ENCODE measurements around the gene TENM4.

TENM4 gene

DNA sequence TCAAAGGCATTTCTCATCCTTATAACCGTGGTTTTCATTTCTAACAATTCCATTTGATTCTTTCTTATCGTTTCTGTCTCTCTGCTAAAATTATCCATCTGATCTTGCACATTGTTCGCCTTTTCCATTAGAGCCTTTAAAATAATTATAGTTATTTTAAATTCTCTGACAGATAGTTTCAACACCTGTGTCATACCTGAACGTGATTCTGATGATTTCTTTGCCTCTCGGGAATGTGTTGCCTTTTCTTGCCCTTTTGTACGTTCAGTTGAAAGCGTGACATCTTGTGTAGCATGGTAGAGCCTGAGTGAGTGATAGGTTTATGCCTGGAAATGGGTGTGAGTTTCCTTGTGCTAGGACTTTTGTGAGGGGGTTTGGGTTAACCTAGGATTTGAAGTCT is 744.7 kb downstream of the TENM4 start:
- no peak for TF ChIP-seq ZNF274 (IDR thresholded peaks at IDR 0.05; ENCODE audit: low read depth, low read length)
- no peak overlapping the region for H3K4me3 ChIP-seq (ENCODE audit: low read length)

DNA sequence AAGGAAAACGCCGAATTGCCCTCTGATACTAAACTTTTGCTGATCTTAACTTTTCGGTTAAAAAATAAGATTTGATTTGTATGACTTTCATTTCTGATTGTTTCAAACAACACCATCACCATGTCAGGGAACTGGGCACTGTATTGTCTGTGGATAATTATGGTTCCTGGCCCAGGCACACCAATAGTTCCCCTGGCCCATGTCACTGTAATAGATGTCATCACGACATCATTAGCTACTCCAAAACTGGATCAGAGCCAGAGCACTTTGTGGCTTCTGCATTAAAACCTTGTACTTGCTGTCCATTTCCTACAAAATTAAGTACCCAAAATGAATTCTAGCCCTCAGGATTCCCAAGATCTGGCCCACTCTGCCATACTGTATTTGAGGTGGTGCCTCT is 746.7 kb downstream of the TENM4 start:
- TF ChIP-seq ZNF274 (IDR thresholded peaks at IDR 0.05; ENCODE audit: low read depth, low read length) = no peak

DNA sequence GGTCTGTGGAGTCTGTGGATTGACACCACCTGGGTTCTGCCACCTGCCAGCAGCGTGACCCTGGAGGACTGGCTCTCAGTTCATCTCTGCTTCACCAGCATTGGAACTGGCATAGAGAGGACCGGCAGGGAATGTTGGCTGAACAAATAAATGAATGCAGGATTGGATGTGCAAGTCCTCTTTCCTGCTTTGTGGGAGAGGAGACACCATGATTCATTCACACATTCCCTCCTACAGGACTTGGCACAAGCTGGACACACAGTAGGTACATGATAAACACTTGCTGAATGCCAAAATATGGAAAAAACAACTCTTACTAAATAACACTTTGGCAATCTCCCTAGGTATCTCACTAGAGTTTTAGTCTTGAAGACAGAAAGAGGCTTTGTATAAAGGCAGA is 749.6 kb downstream of the TENM4 start:
- no peak for TF ChIP-seq ZNF274 (IDR thresholded peaks at IDR 0.05; ENCODE audit: low read depth, low read length)
- no peak overlapping the region for H3K4me3 ChIP-seq (ENCODE audit: low read length)

More for the DNA sequence above, 746.7 kb downstream of the TENM4 start:
- no peak overlapping the region for H3K4me3 ChIP-seq (ENCODE audit: low read length)

DNA sequence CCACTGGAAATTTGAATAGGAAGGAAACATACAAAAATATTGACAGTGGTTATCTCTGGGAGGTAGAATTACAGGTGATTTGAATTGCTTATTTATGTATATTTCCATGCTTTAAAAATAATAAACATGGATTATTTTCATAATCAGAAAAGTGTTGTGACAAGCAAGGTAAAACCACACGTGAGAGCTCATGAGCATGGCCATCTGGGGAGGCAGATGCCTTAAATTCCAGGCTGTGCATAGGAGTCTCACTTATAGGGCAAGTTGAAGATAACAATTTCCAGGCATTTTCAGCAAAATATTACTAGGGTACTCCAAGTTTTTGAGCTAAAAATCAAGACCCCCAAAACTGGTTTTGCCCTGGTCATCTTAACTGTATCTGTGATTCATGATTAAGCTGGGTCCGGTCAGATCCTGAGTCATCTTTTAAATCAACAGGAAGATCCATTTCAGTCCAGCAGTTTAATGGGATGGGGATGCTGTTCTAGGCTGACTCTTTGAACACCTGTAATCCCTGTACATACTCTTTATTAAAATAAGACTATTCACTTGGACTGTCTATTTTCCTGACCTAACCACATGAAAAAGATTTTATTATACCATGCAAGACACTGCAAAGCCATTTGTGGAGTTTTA is 750.4 kb downstream of the TENM4 start:
- no peak overlapping the region for H3K4me3 ChIP-seq (ENCODE audit: low read length)
- no peak for TF ChIP-seq ZNF274 (IDR thresholded peaks at IDR 0.05; ENCODE audit: low read depth, low read length)

DNA sequence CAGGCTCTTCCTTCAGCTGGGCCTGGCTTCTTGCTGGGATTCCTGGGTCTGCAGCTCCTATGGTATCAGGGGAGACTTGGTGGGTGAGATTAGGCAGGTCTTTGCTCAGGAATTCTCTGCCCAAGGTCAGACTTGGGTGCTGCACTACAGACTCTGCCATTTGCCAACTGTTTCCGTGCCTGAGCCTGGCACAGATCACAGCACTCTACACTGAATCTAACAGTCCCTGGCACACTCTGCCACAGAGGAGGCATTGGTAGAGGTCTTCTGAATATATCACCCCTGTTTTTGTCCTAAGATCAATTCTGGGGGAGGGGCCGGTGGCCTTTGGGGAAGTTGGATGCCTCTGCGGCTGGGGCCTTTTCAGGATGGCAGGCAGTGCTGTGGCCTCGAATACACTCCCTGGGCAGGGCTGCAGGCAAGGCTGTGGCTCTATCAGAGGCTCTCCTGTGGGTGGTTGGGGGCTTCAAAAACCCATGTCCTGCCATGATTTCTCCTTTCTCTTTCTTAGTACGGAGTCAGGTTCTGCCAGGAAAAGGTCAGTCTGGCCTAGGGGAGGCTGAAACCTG is 751.2 kb downstream of the TENM4 start:
- H3K4me3 ChIP-seq (ENCODE audit: low read length) = no peak overlapping the region
- no peak for TF ChIP-seq ZNF274 (IDR thresholded peaks at IDR 0.05; ENCODE audit: low read depth, low read length)

DNA sequence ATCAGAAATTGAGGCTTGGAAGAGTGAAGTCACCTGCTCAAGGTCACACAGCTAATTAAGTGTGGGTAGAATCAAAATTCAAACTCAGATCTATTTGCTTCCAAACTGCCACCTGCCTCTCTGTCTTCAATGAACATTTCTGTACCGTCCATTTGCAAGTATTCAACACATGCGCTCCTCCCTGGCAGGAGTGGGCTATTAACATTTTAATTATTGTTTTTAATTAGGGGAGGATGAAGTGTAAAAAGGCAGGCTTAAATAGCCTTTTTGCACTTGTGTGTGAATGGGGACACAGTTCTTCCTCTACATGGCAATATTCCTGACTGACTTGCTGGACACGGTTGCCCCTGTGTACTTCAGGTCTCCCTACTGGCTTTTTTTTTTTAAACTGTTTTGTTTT is 751.7 kb downstream of the TENM4 start:
- H3K4me3 ChIP-seq (ENCODE audit: low read length) = no peak overlapping the region
- no peak for TF ChIP-seq ZNF274 (IDR thresholded peaks at IDR 0.05; ENCODE audit: low read depth, low read length)

DNA sequence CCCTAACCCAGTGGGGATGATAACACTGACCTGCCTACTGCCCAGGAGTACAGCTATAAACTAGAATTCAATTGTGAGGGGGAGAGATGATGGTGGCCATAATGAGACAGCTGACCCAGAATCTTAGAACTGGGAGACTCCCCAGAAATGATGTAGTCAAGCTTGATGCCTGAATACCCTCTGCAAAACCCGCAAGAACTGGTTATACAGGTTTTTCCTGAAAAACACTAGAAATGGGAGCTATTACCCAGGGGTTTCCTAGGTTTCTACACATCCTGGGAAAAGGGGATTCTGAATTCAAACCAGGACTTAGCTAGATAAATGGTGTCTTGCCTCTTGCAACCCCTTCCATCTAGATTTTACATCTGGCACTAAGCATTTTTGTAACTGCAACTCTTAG is 752.4 kb downstream of the TENM4 start:
- no peak for TF ChIP-seq ZNF274 (IDR thresholded peaks at IDR 0.05; ENCODE audit: low read depth, low read length)
- H3K4me3 ChIP-seq (ENCODE audit: low read length) = no peak overlapping the region

DNA sequence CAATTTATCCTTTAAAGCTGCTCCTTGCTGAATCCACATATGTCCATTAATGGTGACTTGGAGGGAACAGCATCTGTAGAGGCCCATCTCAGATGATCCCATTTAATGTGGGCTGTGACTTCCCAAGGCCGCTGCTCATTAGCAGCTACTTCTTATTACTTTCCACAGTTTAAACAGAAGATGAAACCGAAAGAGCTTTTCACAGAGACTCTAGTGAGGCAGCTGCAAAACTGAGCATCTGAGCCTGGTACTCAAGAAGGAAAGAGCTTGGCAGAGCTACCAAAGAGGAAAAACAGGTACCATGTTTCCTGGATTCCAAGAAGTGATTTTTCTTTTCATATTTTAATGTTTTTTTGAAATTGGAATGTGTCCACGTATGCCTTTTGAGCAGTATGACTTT is 755.7 kb downstream of the TENM4 start:
- TF ChIP-seq ZNF274 (IDR thresholded peaks at IDR 0.05; ENCODE audit: low read depth, low read length) = no peak
- H3K4me3 ChIP-seq (ENCODE audit: low read length) = no peak overlapping the region

DNA sequence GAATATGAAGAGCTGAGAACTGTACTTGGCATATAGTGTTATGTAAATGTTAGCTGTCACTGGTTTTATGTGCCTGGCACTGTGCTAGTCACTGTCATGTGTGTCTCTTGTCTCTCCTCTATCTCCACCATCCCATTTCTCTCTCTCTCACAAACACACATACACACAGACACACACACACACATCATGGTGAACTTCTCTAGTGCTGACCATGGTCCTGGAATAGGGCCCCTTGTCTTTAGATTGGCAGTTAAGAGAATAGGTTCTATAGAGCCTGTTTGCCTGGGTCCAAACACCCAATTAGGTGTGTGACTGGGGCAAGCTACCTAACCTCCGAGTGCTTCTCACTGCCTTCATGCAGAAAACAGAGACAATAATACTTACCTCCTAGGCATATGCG is 756.5 kb downstream of the TENM4 start:
- H3K4me3 ChIP-seq (ENCODE audit: low read length) = no peak overlapping the region
- TF ChIP-seq ZNF274 (IDR thresholded peaks at IDR 0.05; ENCODE audit: low read depth, low read length) = no peak

DNA sequence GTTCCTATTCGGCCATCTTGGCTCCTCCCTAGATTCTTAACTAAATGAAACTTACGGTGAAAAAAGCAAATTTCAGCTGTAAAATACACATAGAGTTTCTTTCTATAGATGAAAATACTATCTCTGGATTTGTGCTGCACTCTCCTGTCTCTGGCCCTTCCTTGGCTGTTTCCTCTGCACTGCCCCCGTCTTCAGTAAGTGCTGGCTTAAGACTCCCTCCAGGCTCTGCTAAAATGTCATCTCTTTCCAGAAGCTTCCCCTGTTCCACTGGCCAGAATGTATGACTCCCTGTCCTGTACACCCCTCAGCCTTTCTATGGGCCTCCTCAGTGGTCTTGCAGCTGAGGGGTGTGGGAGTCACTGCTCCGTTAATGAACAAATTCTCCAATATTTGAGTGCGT is 757.1 kb downstream of the TENM4 start:
- no peak overlapping the region for H3K4me3 ChIP-seq (ENCODE audit: low read length)
- TF ChIP-seq ZNF274 (IDR thresholded peaks at IDR 0.05; ENCODE audit: low read depth, low read length) = no peak

DNA sequence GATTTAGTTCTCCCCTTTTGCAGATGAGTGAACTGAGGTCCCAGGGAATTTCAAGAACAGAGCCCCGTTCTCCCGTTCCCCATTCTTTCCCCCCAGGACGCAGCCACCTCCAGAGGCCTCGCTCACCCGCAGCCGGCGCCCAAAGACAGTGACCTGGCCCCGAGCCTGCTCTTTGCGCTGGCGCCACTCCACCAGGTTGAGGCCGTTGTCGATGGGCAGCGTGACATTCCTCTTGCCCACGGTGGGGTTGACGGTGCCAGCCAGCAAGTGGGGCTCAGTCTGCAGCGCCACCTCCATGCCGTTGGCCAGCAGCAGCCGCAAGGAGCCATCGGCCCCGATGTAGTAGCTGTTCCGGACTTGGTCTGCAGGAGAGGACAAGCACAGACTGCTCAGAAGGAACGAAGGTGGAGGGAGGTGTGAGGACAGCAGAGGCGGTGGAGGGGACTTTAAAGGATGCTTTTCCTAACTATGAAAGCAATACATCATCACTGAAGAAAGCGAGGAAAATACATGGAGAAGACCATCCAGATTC is 764.7 kb downstream of the TENM4 start:
- no peak overlapping the region for H3K4me3 ChIP-seq (ENCODE audit: low read length)
- TF ChIP-seq ZNF274 (IDR thresholded peaks at IDR 0.05; ENCODE audit: low read depth, low read length) = no peak

DNA sequence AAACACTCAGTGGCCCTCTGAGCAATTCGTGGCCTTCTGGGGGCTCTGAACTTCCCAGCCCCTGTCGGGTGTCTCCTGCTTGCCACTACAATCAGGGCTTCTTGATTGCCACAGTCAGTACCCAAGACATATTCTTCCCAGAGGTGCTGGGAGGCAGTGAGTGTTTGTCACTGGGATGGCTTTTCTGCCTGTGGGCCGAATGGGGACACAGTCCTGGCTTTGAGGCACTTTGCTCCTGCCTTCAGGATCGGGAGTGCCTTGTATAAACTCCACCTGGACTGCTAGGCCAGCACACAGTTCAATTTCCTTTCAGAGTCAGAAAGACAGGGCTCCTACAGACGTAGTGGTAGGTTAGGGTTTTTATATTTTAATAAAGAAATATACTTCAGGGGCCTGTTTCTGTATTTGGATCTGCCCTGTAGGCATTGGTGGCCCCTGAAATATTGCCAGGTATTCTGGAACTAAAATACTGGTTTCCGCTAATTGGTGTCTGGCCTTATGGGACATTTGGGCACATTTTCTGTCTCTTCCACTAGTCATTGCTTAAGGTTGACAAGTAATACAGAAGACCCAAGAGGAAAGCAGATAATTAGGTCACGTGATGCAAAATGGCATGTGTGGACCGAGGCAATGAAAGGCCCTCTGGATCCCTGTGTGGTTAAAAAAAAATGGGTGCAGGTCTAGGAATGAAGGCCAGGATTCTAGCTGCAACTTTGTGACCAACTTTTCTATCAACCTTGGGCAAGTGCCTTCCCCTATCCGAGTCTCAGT is 767.8 kb downstream of the TENM4 start:
- no peak for TF ChIP-seq ZNF274 (IDR thresholded peaks at IDR 0.05; ENCODE audit: low read depth, low read length)
- no peak overlapping the region for H3K4me3 ChIP-seq (ENCODE audit: low read length)

DNA sequence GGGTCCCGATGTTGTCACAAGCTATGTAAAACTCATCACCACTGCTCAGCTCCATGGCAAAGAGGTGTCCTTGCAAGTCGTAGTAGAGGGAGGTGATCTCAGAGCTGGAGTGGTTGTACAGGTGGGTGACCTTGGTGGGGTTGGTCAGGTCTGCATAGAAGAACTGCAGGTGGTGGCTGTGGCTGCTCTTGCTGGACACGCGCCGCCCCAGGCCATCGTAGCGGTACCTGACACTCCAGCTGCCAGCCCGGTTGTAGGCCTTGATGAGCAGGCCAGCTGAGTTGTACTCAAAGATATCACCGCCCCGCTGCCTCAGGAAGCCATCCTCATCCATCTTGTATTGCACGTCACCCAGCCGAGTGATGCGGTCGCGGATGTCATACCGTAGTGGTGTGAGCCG is 771.6 kb downstream of the TENM4 start:
- no peak for TF ChIP-seq ZNF274 (IDR thresholded peaks at IDR 0.05; ENCODE audit: low read depth, low read length)
- H3K4me3 ChIP-seq (ENCODE audit: low read length) = no peak overlapping the region

DNA sequence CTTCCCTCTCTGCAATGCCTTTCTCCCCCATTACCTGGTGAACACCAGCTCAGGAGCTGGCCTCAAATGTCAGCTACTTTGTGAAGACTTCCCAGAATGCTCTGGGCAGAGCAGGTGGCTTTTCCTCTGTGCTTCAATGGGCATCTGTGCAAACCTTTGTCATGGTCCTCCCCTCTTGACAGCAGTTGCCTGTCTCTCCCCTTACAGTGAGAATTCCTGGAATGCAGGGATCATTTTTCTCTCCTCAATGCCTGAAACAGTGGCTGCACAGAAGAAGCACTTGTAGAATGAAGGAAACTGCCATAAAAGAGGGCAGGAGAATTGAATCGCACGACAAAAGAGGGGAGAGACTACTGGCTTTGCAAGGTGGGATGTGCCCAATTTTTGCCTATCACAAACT is 773.4 kb downstream of the TENM4 start:
- no peak overlapping the region for H3K4me3 ChIP-seq (ENCODE audit: low read length)
- TF ChIP-seq ZNF274 (IDR thresholded peaks at IDR 0.05; ENCODE audit: low read depth, low read length) = no peak

DNA sequence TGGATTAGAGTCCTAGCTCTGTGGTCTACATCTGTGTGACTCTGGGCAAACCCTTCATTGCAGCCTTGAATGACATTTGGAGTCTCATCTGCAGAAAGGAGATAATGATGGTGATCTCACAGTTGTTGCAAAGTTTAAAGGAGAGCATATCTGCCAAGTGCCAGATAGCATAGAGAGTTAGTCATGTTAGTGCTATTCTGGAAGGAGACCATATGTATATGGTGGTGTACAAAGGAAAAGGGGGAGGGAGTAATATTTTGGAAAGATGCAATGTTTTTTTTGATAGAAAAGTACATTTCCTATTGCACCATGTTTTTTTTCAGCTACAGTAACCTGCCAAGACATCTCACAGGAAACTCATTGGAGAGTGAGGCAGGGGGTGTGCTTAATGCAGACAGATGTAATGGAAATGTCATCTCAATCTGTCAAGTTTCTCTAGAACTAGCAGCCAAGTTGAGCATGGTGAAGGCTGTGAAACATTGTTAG is 774.1 kb downstream of the TENM4 start:
- no peak overlapping the region for H3K4me3 ChIP-seq (ENCODE audit: low read length)
- TF ChIP-seq ZNF274 (IDR thresholded peaks at IDR 0.05; ENCODE audit: low read depth, low read length) = no peak
